HepG2 (cell line): ENCODE results near the gene NSUN6. TPM values are rescaled to one million over a fixed set of nuclear protein-coding genes. Genes with fewer than 3 reads are reported as not detected.
A peak's percentile ranks its signal among the peaks of the same experiment; 100 is the strongest.

Experiments used
- ATAC-seq: fragments of 200-7000 bp; cut with Tn5 transposase; 3 replicates; pipeline ENCODE4 v1.9.1; 2020; ENCODE audit warnings: mild to moderate bottlenecking, moderate library complexity
- BruUV-seq: library from RNA; stranded (reverse); fragments of 400-500 nt; replicated peaks from 2 replicates; lab custom pipeline; 2021; lab: Mats Ljungman, UMichigan
- CTCF ChIA-PET: fragments of 300-600 bp; formaldehyde crosslinking; extraction: SDS; loops from one replicate; lab custom pipeline; 2021; ENCODE audit warnings: low total read pairs, inconsistent platforms, low intra/inter-chr PET ratio; lab: Yijun Ruan, JAX
- POLR2A ChIA-PET: fragments of 350-600 bp; sonication (Branson Sonifier 250); formaldehyde crosslinking; loops from one replicate; lab custom pipeline; 2020; ENCODE audit warnings: antibody characterized with exemption, inconsistent platforms; lab: Yijun Ruan, JAX
- DNase-seq: peaks from one replicate; pipeline ENCODE4 v3.0.0-alpha.2; 2015; ENCODE audit warnings: low spot score
- FAIRE-seq: peaks from 3 replicates; lab custom pipeline; 2011; peaks lifted over from hg19 to GRCh38; lab: Jason Lieb, UNC
- H2AFZ ChIP-seq: one replicate; pipeline ENCODE4 v1.6.1; 2011; ENCODE audit warnings: low read length, inconsistent platforms
- H3K27ac ChIP-seq: fragments of 300-600 bp; 3 replicates; pipeline ENCODE4 v1.8.0; 2011; ENCODE audit warnings: mixed run types, mild to moderate bottlenecking, mixed read lengths, low read length, inconsistent platforms; ENCODE audit not compliant: insufficient read depth; ENCODE audit errors: extremely low read length
- H3K27me3 ChIP-seq, 2 experiments: fragments of 200-600 bp in 1 of 2; 2 replicates in 1 of 2; 3 replicates in 1 of 2; pipeline versions ENCODE4 v1.6.0 to v1.8.0; 2011; ENCODE audit warnings: low read length in 2 of 2, mild to moderate bottlenecking in 2 of 2, moderate library complexity in 2 of 2, inconsistent platforms in 1 of 2; ENCODE audit not compliant: insufficient read depth in 2 of 2, control insufficient read depth in 1 of 2
- H3K36me3 ChIP-seq, 2 experiments: fragments of 200-600 bp in 1 of 2; replicated peaks in 1 of 2; 2 replicates in 1 of 2; 3 replicates in 1 of 2; pipeline versions ENCODE4 v1.5.1 to v1.8.0; 2011; ENCODE audit warnings: low read length in 2 of 2, inconsistent platforms in 1 of 2; ENCODE audit not compliant: insufficient read depth in 2 of 2, control insufficient read depth in 1 of 2
- H3K4me1 ChIP-seq: 2 replicates; pipeline ENCODE4 v1.5.1; 2012; ENCODE audit warnings: low read length, inconsistent platforms; ENCODE audit not compliant: insufficient read depth
- H3K4me2 ChIP-seq: 2 replicates; pipeline ENCODE4 v1.6.0; 2011; ENCODE audit warnings: low read depth, low read length, inconsistent platforms
- H3K4me3 ChIP-seq, 3 experiments: fragments of 200-600 bp in 1 of 3; sonication (generic), shearing (Covaris generic) in 1 of 3; replicated peaks in 1 of 3; 2 replicates each; pipeline ENCODE4 v1.5.1; 2011 to 2016; ENCODE audit warnings: low read length in 3 of 3, inconsistent platforms in 2 of 3, low read depth in 2 of 3, mild to moderate bottlenecking in 2 of 3, control low read depth in 1 of 3, mixed read lengths in 1 of 3; ENCODE audit not compliant: insufficient read depth in 1 of 3
- H3K79me2 ChIP-seq: one replicate; pipeline ENCODE4 v1.6.1; 2011; ENCODE audit warnings: low read length, inconsistent platforms; ENCODE audit not compliant: insufficient read depth
- H3K9ac ChIP-seq: 2 replicates; pipeline ENCODE4 v1.6.0; 2011; ENCODE audit warnings: mild to moderate bottlenecking, low read depth, low read length, inconsistent platforms; ENCODE audit not compliant: insufficient read depth
- H3K9me3 ChIP-seq: 2 replicates; pipeline ENCODE4 v1.5.1; 2012; ENCODE audit warnings: mild to moderate bottlenecking, low read length
- H4K20me1 ChIP-seq: 2 replicates; pipeline ENCODE4 v1.6.0; 2011; ENCODE audit warnings: inconsistent platforms, mild to moderate bottlenecking, low read length, moderate library complexity; ENCODE audit not compliant: insufficient read depth
- AGO1 ChIP-seq: fragments of 200-400 bp; formaldehyde crosslinking; IDR thresholded peaks from 2 replicates; pipeline ENCODE4 v1.6.1; 2017; ENCODE audit warnings: mild to moderate bottlenecking, low read depth, low read length, moderate library complexity; ENCODE audit not compliant: poor library complexity, severe bottlenecking
- ASH2L ChIP-seq: fragments of 300-600, 200-600 bp; sonication (generic); IDR thresholded peaks from 2 replicates; pipeline ENCODE4 v1.7.0; 2017; ENCODE audit warnings: low read depth, mild to moderate bottlenecking, moderate library complexity, mixed read lengths, low read length; ENCODE audit not compliant: insufficient read length
- CREM ChIP-seq, 2 experiments: sonication (generic) in 1 of 2; formaldehyde crosslinking in 1 of 2; IDR thresholded peaks; 2 replicates each; pipeline versions ENCODE4 v1.4.0 to v1.6.1; 2016 to 2020; ENCODE audit warnings: antibody characterized with exemption in 1 of 2, mild to moderate bottlenecking in 1 of 2, missing genetic modification reagents in 1 of 2
- EP300 ChIP-seq, 3 experiments: sonication (generic) in 1 of 3; formaldehyde crosslinking in 1 of 3; IDR thresholded peaks; 2 replicates each; pipeline versions ENCODE4 v1.5.1 to v1.6.1; 2011 to 2020; ENCODE audit warnings: low read depth in 2 of 3, low read length in 2 of 3, borderline replicate concordance in 1 of 3, improper control_type of control experiment in 1 of 3, mild to moderate bottlenecking in 1 of 3, missing genetic modification reagents in 1 of 3, moderate library complexity in 1 of 3
- FOXA3 ChIP-seq: IDR thresholded peaks from 2 replicates; pipeline ENCODE4 v1.6.1; 2016; ENCODE audit warnings: missing genetic modification reagents, missing compliant biosample characterization
- FOXJ3 ChIP-seq: sonication (generic); formaldehyde crosslinking; IDR thresholded peaks from 2 replicates; pipeline ENCODE4 v1.4.0; 2020; ENCODE audit warnings: missing genetic modification reagents, mild to moderate bottlenecking, borderline replicate concordance
- HNF1A ChIP-seq, 2 experiments: sonication (generic) in 1 of 2; formaldehyde crosslinking in 1 of 2; IDR thresholded peaks; 2 replicates each; pipeline versions ENCODE4 v1.4.0 to v1.6.1; 2016 to 2020; ENCODE audit warnings: borderline replicate concordance in 1 of 2, low read depth in 1 of 2, mild to moderate bottlenecking in 1 of 2, missing genetic modification reagents in 1 of 2
- KDM6A ChIP-seq: IDR thresholded peaks from 2 replicates; pipeline ENCODE4 v1.6.1; 2016; ENCODE audit warnings: low read depth
- MAFK ChIP-seq, 2 experiments: IDR thresholded peaks in 1 of 2; conservative IDR thresholded peaks in 1 of 2; 2 replicates each; pipeline ENCODE4 v1.6.1; 2011; ENCODE audit warnings: improper control_type of control experiment in 2 of 2, low read length in 2 of 2
- MEIS2 ChIP-seq: sonication (generic); formaldehyde crosslinking; IDR thresholded peaks from 2 replicates; pipeline ENCODE4 v1.9.0; 2021; ENCODE audit warnings: mild to moderate bottlenecking, missing genetic modification reagents
- SRSF1 ChIP-seq: fragments of 200-400 bp; formaldehyde crosslinking; optimal IDR thresholded peaks from 2 replicates; pipeline ENCODE3; 2017; ENCODE audit warnings: mild to moderate bottlenecking, low read depth, low read length, moderate library complexity
- STAG1 ChIP-seq: sonication (generic); formaldehyde crosslinking; IDR thresholded peaks from 2 replicates; pipeline ENCODE4 v1.4.0; 2020; ENCODE audit warnings: missing genetic modification reagents
- TCF7 ChIP-seq: sonication (generic); IDR thresholded peaks from 2 replicates; pipeline ENCODE4 v1.6.1; 2016; ENCODE audit warnings: antibody characterized with exemption, low read depth
- TRIM24 ChIP-seq: sonication (generic); formaldehyde crosslinking; IDR thresholded peaks from 2 replicates; pipeline ENCODE4 v1.8.0; 2022; ENCODE audit warnings: mild to moderate bottlenecking, missing genetic modification reagents
- ZFP36L1 ChIP-seq: sonication (generic); formaldehyde crosslinking; IDR thresholded peaks from 2 replicates; pipeline ENCODE4 v1.8.0; 2022; ENCODE audit warnings: mild to moderate bottlenecking, missing genetic modification reagents, moderate library complexity
- ZNF263 ChIP-seq: sonication (generic); formaldehyde crosslinking; IDR thresholded peaks from 2 replicates; pipeline ENCODE4 v1.4.0; 2020; ENCODE audit warnings: missing genetic modification reagents
- ZNF350 ChIP-seq: sonication (generic); formaldehyde crosslinking; IDR thresholded peaks from 2 replicates; pipeline ENCODE4 v1.4.0; 2020; ENCODE audit warnings: mild to moderate bottlenecking, low read depth, missing genetic modification reagents, borderline replicate concordance
- ZNF83 ChIP-seq: sonication (generic); formaldehyde crosslinking; IDR thresholded peaks from 2 replicates; pipeline ENCODE4 v1.4.0; 2020; ENCODE audit warnings: missing genetic modification reagents, mild to moderate bottlenecking, borderline replicate concordance
- ZSCAN31 ChIP-seq: sonication (generic); formaldehyde crosslinking; IDR thresholded peaks from 2 replicates; pipeline ENCODE4 v1.5.0; 2020; ENCODE audit warnings: low read depth, mild to moderate bottlenecking, missing genetic modification reagents
- WGBS: methylation state at CpG from one replicate; pipeline ENCODE4 v1.1.6; 2017; ENCODE audit warnings: low lambda C conversion rate; 5-methylcytosine and 5-hydroxymethylcytosine counted together
- in situ Hi-C: cut with HindIII; loops from 2 replicates; pipeline ENCODE4 v1.10.0; 2017; ENCODE audit warnings: low pct_unique_long_range_greater_than_20kb; ENCODE audit not compliant: extremely low pct_ligation_motif_present
- intact Hi-C: fragments of 100-400 bp; cut with micrococcal nuclease; formaldehyde crosslinking; loops from one replicate; pipeline ENCODE4 v1.10.0; 2022; ENCODE audit not compliant: unreplicated experiment
- polyA plus RNA-seq, 8 experiments: library from polyadenylated mRNA; depleted of rRNA in 3 of 8; stranded (reverse) in 7 of 8; unstranded in 1 of 8; fragments of >200 nt; fragmentation: Illumina TruSeq in 4 of 8; extraction: Trizol in 4 of 8; gene quantifications; 2 replicates each; pipeline versions ENCODE4 v1.2.1 to v1.2.3, GENCODE V29; 2011 to 2016; ENCODE audit warnings: low read depth in 4 of 8, missing spikeins in 1 of 8, mixed read lengths in 1 of 8; ENCODE audit not compliant: insufficient read depth in 1 of 8
- total RNA-seq, 5 experiments: library from RNA; depleted of rRNA; stranded (reverse); fragments of >200 nt; fragmentation: Illumina TruSeq; extraction: Trizol; gene quantifications; 2 replicates each; pipeline ENCODE4 v1.2.3, GENCODE V29; 2016; ENCODE audit warnings: low read depth in 1 of 5

The NSUN6 gene
- total and polyA plus RNA-seq, 2 of the 13 experiments (the other 11 are each of a cell fraction or from before 2014, with no cell fraction given) = 17.2 to 19.3 TPM

GRCh38 chr10:18665815-18666558 lies 14.6 kb upstream of the NSUN6 start:
- Histone ChIP-seq H3K4me2 (peak overlapping the region; percentile 49), H4K20me1 (peaks cover 63% of the 10 kb centered on the region), H3K4me1 (peaks cover 64% of the 10 kb centered on the region), H3K9me3 (no peaks in the 10 kb centered on the region), H3K27ac (peak overlapping the region; percentile 25), H3K36me3 (peaks cover 13 to 30% of the 10 kb centered on the region in 2 experiments), H3K27me3 (no peaks in the 10 kb centered on the region), H2AFZ (no peak overlapping the region), H3K9ac (0 out of 2 replicates have a peak overlapping the region, but pooled peaks have one; percentile 6), H3K79me2 (peaks cover 80% of the 10 kb centered on the region), H3K4me3 (no peak overlapping the region; a peak in 1 of 6 replicates)
- WGBS = 34% methylated on average over 3 of the region's 3 CpGs
- in situ Hi-C loops (loop anchor here (25.0 kb wide), 1 partner anchor 1004 kb away; no protein-coding TSS in a partner anchor), intact Hi-C loops (no loop called here)
- peak; percentile 60 for DNase-seq
- no TSS peak for BruUV-seq
- ChIA-PET POLR2A (interaction anchor here (0.7 to 1.7 kb wide), 5 partner anchors 15 to 244 kb away, joined by 3 to 5 read pairs (median 3); partner anchors contain the start of gene NSUN6), CTCF (no interaction called here)
- peak; percentile 40 for FAIRE-seq
- peak; percentile 61 for ATAC-seq
- TF ChIP-seq TCF7 (0 out of 2 replicates have a peak, but pooled peaks have one; percentile 13), EP300 (IDR thresholded peaks at IDR 0.05; ENCODE audit: low read depth in 2 of 2, low read length in 2 of 2) (peak in 1 of 2 experiments; percentile 8; a peak in 1 of 4 replicates), EP300 (CRISPR knock-in tag; IDR thresholded peaks at IDR 0.05; ENCODE audit: borderline replicate concordance) (no peak), ASH2L (no peak), CREM (IDR thresholded peaks at IDR 0.05) (no peak), CREM (CRISPR knock-in tag; IDR thresholded peaks at IDR 0.05) (no peak), KDM6A (CRISPR knock-in tag) (no peak), ZNF350 (no peak), AGO1 (no peak), ZNF83 (no peak), MAFK (conservative IDR thresholded peaks at IDR 0.05 in 1 of 2, IDR thresholded peaks at IDR 0.05 in 1 of 2; ENCODE audit: low read length in 2 of 2) (peak in 1 of 2 experiments; percentile 9; a peak in 1 of 4 replicates), FOXA3 (CRISPR knock-in tag) (no peak), ZSCAN31 (CRISPR knock-in tag) (no peak), FOXJ3 (CRISPR knock-in tag) (no peak), ZFP36L1 (no peak), HNF1A (IDR thresholded peaks at IDR 0.05; ENCODE audit: low read depth) (no peak), HNF1A (CRISPR knock-in tag; IDR thresholded peaks at IDR 0.05; ENCODE audit: borderline replicate concordance) (no peak), ZNF263 (CRISPR knock-in tag) (no peak), TRIM24 (CRISPR knock-in tag) (no peak), MEIS2 (CRISPR knock-in tag) (no peak), STAG1 (CRISPR knock-in tag) (no peak), SRSF1 (no peak)
